GM19043 (cell line): Measurements from ENCODE around the gene WDFY2.
A peak's percentile ranks its signal among the peaks of the same experiment; 100 is the strongest.
"Not testable (repeated sequence)": the region's sequence is repeated elsewhere in the genome, so short reads cannot be mapped to it uniquely, and the experiment has no call there.

Source experiments
- ATAC-seq: cut with Tn5 transposase; IDR thresholded peaks from one replicate; pipeline ENCODE4 v1.9.1; 2021; ENCODE audit warnings: low read depth; ENCODE audit not compliant: unreplicated experiment

WDFY2 gene

DNA sequence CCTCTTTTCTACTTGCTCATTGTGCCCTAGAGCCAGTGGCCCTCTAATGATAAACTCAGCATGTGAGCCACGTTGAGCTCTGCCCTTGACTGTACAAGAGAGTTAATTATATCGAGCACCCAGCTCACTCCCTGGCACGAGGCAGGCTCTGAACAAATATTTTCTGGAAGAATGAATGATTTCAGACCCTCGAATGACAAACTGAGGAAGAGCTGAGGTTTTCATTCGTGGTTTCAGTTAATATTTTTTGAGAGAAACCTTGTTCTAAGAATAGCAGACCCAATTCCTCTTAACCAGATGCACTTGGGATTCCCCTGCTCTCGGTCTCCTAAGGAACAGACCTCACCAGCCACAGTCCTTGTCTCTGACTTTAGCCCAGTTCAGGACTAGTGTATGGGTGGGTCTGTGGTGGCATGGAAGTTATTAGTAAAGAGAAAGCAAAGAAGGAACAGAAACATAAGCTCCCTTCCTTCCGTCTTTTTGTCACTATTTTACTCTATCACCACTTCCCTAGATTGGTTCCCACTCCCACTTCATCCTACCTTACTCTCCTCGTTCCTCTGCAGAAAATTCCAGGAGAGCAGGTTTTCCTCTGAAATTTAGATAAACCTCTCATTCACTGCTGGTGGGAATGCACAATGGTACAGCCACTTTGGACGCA lies 22.1 kb upstream of the WDFY2 start:
- peak; percentile 63 for ATAC-seq

DNA sequence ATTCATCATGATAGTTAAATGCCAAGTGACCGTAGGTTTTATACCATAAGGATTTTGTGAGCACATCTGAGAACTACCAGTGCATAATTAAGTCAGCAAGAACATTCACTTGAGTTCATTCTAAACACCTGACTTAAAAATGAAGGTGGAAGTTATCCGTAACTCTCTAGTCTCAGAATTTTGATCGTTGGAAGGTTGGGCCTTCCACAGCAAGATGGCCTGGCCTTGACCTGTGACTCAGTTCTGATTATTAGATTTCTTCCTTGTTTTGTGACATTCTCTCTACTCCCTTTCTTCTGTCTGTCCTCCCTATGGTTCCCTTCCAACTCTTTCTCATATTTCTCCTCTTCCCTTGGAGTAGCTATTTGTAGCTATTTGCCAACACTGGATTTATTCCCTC lies 20.0 kb upstream of the WDFY2 start:
- no peak for ATAC-seq

DNA sequence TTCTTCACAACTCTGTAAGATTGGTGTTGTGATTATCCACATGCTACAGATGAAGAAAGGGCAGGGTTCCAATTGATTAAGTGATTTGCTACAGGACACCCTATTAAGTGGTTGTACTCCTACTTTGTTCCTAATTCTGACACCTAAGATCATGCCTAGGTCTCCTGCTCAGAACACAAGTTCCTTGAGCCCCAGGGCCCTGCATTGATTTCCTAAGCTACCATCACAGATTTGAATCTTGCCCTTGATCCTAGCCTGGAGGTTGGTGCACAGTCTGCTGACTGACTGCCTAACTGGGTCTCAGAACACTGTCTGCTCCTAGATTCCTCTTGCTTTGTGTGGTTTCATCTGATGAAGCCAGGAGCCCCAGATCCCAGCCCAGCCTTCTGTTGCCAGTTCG lies 19.6 kb upstream of the WDFY2 start:
- no peak for ATAC-seq

DNA sequence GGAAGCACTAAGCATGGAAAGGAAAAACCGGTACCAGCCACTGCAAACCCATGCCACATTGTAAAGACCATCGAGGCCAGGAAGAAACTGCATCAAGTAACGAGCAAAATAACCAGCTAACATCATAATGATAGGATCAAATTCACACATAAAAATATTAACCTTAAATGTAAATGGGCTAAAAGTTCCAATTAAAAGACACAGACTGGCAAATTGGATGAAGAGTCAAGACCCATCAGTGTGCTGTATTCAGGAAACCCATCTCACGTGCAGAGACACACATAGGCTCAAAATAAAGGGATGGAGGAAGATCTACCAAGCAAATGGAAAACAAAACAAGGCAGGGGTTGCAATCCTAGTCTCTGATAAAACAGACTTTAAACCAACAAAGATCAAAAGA lies 15.3 kb upstream of the WDFY2 start:
- ATAC-seq = not testable (repeated sequence)

DNA sequence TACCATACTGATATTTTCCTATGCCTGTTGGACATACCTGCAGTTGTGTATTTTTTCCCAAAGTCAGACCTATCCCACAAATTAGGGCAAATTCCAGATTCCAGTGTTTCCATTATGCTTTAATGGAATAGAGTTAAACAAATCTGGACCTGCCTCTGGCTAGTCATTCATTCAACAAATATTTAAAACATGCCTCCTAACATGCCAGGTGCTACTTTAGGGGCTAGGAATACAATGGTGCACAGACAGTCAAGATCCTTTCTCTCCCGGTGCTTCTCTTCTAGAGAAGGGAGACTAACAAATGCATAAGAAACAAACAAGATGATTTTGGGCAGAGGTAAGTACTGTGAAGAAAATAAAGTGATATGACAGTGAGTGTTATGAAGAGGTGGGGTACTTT lies 7.5 kb upstream of the WDFY2 start:
- ATAC-seq = no peak

DNA sequence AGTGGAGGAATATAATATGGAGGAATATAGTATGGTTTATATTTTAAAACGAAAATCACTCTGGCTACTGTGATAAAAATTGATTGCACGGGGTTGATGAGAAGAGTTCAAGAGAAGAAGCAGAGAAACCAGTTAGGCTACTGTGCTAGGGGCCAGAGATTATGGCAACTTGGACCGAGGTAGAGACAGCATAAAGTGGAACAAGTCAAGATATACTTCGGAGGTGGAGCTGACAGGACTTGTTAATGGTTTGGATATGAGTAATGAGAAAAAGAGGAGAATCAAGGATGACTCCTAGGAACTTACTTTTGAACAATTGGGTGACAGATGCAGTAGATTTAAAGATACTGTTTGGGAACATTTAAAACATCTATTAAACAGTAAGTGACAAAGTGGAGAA lies 6.6 kb upstream of the WDFY2 start:
- no peak for ATAC-seq

DNA sequence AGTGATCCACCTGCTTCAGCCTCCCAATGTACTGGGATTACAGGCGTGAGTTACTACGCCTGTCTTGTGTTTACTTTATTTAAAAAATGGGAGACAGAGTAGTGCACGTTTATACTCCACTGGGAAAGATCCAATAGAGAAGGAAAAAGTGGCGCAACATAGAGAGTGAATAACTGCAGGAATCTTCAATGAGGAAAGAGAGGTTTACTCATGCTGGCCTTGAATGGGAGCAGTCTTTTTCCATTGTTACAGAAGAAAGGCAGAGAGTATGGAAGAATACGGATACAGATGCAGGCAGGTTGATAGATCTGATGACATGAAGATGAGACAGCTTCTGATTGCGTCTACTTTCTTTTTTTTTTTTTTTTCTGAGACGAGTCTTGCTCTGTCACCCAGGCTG lies 4.6 kb upstream of the WDFY2 start:
- no peak for ATAC-seq

DNA sequence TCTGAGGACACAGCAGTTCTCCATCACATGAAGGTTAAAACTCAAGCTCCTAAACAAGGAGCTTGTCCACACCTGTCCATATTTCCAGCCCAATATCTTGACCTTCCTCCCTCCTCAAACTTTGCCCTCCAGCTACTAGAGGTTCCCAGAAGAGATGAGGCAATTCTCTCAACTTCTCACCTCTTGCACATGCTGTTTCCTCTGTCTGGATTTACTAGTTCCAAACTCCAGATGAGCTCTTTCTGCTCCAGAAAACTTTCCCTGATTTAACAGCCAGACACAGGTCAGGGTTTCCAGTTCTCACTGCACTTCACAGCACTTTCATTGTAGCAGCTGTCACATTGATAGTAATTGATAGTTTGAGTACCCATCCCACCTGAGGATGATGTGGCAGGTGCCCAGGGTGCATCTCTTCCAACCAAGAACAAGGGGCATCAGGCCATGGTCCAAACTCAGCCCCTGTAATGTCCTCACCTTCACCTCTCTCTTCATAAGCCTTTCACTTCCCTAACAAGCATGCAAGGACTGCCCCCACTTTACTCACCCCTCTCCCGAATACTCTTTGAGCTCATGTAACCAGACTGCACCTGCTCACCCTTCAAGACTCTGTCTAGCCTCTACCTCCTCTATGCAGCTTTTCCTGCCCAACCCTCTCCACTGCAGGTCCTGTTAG lies 3.0 kb upstream of the WDFY2 start:
- no peak for ATAC-seq

DNA sequence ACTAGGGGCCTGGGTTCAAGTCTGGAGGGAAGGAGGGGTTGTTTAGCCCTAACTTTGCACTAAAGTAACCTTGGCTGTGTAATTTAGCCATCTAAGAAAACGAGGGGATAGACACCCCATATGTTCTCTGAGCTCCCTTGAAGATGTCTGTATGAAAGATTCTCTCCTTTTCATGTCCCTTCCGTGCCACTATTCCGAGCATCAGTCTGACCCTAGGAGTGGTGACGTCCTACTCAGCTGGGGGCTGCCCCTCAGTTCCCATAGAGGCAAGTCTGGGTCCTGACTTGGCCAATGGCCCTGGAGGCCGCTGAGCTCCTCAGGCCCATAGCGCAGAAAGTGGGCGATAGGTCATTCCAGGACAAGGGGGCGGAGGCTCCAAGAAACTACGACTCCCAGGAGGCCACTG lies 790 bp upstream of the WDFY2 start:
- ATAC-seq = no peak

DNA sequence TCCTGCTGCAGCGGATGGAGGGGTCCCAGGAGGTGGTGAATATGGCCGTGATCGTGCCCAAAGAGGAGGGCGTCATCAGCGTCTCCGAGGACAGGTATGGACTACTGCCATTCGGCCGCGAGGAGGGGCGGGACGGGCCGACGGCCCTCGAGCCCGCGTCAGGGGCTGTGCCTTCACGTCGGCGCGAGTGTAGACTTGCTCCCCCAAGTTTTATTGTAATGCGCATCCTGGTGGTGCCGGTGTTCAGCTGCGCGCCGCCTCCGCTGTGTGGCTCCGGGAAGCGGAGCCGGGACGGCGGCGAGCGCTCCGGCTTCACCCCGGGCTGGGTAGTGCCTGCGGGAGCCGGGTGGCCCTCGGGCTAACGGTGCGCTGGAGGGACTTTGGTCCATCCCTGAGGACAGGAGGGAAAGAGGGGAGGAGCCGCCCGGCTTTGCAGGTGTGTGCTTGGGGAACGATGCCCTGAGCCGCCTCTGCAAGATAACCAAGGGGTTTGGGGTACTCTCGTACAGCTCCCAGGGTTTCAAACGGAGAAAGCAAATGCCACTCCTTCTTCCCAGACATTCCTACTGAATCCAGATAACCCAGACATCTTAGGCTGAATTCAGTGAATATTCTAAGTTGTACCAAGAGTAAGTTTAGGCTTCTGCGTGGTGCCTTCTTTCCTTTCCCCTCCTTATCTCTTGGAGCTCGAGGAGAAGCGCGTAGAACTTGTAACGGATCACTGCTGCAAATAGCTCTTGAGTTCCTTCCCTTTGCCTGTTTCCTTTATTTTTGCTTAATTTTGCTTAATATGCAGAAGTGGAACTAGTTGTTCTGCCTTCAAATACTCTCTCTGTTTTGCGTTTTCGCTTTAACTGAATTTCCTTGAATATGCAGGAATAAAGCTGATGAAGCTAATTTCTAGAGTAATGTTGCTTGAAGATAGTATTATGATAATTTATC lies 740 bp downstream of the WDFY2 start:
- peak; percentile 28 for ATAC-seq

DNA sequence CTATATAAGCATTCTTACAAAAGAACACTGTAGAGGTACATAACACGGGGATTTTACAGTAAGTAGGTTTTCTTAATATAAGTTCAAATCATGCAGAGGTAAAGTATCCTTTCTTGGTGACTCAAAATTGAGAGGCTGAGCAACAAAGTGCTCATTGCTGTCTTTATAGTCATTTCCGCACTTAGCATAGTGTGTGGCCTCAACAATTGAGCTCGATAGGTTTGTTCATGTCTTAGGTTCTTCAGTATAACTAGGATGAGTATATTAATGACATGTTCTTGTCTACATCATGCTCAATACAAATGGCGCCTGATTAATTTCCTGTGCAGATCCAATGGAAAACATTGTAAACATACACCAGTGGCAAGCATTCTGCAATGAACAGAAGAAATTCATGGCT lies 1.4 kb downstream of the WDFY2 start:
- ATAC-seq = no peak

DNA sequence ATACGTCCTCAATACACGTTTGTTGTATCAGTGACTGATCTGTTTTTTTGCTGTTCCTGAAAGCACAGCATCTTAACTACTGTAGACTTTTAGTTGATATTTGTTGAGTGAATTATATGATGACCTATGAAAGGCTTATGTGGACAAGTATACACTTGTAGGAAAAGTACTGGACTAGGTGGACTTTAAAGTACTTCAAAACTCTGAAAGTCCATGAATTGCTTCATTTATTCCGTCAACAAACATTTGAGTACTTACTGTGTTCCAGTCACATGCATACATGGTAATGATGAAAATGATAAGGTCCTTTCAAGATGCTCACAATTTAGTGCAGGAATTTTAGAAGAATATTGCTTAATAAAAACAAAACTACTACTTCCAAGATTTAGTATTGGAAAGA lies 3.1 kb downstream of the WDFY2 start:
- no peak for ATAC-seq

DNA sequence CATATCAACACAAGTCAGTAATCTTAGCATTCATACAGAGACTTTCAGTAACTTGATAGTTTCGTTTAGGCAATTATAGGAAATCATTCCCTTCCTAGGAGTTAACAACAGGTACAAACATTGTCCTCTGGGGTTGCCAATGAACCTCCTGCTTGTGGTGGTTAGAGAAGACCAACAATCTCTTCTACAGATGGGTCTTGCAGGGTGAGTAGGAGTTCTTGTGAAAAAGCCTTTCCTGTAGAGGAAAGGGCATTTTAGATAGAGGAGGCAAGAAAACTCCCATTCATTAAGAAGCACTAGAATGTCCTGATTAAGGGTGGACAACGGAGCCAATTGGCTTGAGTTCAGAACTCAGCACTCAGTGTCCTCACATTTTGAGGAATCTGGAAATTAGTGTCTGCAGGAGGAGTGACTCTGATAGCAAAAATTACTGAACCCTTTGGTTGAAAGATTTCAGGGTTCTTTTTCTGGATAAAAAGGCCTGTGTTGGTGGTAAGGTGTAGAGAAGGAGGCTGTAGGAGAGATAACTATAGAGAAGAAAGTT lies 4.2 kb downstream of the WDFY2 start:
- ATAC-seq = no peak

DNA sequence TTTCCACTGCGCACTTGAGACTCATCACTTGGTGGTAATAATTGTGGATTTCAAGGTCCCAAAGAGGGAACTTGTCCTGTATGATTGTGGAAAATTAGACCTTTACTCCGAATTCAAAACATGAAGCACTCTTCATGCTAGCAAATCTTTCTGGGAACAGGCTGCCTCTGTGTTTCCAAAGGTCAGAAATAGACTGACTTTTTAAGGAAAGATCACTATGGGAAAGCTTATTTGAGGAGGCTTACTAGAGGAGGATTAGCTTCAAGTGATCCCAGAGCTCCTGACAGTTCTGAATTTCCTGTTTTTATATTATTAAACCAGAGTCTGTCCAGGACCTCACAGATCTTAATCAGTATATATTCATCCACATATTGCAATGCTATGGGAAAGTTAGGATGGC lies 5.5 kb downstream of the WDFY2 start:
- no peak for ATAC-seq

DNA sequence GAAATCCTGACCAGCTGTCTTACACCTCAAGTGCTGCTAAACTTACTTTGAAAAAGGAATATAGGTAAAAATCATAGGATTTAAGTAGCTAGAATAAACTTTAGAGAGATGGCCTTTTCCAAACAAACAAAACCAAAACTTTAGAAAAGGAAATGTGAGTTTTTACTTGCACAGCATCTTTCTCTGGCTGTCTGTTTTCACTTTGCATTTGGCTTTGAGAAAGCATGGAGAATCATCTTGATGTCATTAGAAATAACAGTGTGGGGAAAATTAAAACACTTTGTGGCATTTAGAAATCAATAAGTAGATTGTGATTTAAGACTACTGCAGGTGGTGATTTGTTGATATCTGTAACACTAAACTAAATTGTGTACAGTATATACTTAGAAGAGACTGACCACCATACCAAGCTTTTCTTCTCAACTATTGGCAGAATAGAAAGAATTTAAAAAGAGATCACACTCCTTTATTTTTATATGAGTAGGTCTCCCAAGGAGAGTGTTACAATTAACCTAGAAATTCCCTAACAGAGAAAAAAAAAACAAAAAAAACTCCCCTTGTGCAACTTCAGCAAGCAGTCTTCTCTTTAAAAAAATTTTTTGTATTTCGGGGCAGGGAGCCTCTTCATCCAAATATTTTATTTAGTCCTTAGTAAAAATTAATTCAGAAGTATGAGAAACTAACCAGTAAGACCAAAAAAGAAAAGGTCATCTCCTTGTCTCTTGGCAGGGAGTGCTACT lies 6.1 kb downstream of the WDFY2 start:
- ATAC-seq = no peak

DNA sequence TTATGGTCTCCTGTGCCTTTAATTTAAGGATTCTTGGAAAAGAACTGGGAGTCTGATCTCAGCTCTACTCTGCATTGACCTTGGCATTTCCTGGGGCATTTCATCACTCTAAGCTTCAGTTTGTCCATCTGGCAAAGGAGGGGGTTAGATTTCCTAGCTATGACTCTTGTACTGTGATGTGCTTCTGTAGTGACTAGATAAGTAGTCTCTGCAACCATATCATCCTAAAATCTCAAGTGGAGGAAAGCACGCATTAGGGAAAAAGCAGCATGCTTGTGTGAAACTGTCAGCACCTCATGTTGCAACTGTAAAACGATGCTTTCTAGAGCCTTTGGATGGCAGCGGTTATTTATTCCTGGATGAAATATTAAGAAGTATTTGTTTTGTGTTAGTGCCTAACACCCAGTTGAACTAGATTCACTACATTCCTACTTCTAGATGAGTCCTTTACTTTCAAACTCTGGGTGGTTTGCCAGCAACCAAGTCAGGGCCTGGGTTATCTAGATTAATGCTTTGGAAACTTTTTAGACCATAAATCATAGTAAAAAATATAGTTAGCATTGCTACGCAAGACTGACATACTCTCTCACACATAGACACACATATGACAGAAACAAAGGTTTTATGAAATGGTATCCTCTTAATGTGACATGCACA lies 6.8 kb downstream of the WDFY2 start:
- no peak for ATAC-seq

DNA sequence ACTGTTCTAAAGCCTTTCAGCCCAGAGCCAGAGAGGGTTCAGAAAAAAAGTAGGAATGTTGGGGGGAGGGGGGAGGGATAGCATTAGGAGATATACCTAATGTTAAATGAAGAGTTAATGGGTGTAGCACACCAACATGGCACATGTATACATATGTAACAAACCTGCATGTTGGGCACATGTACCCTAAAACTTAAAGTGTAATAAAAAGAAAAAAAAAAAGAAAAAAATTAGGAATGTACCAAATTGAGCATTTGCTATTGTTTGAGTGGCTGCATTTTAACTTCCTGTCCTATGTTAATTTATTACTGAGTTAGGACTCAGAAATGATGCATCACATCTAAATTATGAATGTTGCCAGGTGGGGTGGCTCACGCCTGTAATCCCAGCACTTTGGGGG lies 7.7 kb downstream of the WDFY2 start:
- not testable (repeated sequence) for ATAC-seq

DNA sequence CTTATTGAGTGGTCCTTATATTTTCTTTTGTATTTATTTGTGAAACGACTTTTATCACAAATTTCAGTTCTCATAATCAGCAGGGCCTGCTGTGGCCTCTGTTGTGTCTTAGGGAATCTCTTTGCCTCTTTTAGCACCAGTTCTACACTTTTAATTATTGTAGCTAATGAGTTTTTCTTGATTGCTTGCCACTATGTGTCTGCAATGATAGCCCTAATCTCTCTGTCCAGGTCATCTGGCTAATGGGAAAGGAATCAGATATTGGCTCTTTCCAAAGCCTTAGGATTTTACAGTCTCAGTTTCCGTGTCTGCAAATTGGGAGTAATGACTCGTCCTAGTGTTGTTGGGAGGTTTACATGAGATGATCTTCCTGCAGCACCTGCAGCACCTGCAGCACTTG lies 10.2 kb downstream of the WDFY2 start:
- ATAC-seq = no peak

DNA sequence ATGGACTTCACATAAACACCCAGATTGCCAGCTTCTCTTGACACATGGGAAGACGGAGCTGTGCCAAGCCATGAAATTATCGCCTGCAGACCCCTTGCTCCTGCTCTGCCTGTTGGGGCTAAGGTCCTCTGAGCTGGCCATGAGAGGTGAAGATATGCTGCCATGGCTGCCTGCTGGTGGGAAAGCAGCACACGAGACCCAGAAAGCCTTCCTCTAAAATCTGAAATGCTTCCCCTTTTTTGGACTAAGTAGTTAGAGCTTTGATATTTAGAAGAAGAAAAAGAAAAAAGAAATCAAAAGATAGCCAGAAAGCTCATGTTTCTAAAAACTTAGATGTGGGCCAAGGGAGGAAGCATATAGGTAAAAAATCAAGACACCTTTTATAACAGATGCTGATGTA lies 11.2 kb downstream of the WDFY2 start:
- no peak for ATAC-seq

DNA sequence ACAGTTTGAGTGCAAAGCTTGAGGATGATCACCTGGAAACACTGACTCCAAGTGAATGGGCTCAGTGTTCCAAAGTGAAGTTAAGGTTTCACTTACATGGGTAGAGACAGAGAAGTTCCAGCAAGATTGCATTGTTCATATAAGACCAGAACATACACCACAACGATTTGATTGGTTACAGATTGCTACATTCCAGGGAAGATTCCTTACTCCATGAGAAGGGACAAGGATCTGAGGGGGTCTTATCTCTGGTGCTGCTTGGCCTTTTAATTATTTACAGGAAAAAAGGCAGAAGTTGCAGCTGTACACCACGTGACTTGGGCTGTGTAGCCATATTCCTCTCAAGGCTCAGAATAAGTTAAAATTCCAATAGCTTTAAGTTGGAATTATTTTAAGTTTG lies 12.3 kb downstream of the WDFY2 start:
- ATAC-seq = no peak
